GM08714 (cell line): ENCODE data around the gene PTGIS.
"Not testable (repeated sequence)": the region's sequence is repeated elsewhere in the genome, so short reads cannot be mapped to it uniquely, and the experiment has no call there.

Experiments used
- H3K4me3 ChIP-seq: fragments of 200-500 bp; sonication (Bioruptor generic); 2 replicates; pipeline ENCODE4 v1.5.1; 2014; ENCODE audit warnings: mild to moderate bottlenecking, low read length, inconsistent platforms
- ZNF274 ChIP-seq: IDR thresholded peaks from 2 replicates; pipeline ENCODE4 v1.6.1; 2012; ENCODE audit warnings: mild to moderate bottlenecking, low read depth, low read length

Gene PTGIS

DNA sequence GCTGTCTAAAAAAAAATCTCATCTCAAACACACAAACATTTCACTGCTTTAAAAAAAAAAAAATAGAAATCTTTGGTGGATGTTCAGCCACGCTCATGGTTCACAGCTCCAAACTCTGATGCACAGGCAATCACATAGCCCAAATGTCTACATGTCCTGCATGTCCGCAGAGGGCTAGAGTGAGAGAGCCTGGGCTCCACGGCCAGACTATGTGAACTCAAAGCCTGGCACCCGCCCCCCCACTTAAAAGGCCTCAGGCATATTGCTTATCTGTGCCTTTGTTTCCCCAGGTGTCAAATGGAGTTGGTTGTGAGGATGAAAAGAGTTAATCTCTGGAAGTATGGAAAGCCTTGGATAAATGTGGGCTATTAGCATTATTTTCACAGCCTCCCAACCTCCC lies 10.5 kb upstream of the PTGIS start:
- TF ChIP-seq ZNF274: no peak
- H3K4me3 ChIP-seq: no peak overlapping the region

DNA sequence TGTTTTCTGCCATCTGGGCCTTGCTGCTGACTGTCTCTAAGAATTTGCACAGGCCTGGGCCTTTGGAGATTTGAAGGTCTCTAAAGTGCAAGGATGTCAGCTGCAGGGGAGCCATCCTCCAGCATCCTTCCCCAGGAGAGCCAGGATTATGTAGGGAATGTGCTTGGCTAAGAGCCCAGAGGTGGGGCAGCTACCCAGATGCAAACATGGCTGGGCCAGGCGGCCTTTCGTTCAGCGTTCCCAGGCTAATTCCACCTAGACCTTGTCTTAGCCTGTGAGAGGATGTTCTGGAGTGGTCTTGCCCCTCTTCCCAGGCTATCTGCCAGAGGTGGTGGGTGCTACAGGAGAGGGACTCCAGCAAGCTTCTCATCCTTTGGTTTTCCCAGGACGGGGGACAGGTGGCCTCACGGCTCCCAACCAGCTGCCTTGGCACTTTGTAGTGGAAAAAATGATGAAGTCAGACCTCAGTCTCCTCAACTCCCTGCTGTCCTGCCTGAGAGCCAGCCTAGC lies 7.7 kb upstream of the PTGIS start:
- TF ChIP-seq ZNF274: no peak
- no peak overlapping the region for H3K4me3 ChIP-seq

DNA sequence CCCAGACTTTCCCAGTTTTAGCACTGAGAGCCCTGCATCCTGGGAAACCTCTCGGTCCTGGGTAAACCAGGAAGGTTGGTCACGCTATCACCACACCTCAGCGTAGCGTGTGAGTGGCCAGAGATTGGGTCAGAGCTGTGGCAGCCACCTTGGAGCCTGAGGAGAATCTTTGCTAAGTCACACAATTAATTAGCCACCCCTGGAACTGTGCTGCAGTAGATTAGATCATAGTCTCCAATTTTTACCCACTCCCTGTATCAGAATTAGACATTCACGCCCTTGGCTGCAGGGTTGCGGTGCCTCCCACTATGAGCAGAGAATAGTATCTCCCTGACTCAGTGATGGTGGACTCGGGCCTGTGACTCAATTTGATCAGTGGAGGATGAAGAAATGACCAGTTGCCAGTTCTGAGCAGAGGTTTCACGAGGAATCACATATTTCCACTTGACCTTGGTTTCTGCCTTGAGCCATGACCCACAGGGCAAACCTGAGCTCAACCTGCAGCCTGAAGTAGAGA lies 6.0 kb upstream of the PTGIS start:
- TF ChIP-seq ZNF274: no peak
- H3K4me3 ChIP-seq: no peak overlapping the region

DNA sequence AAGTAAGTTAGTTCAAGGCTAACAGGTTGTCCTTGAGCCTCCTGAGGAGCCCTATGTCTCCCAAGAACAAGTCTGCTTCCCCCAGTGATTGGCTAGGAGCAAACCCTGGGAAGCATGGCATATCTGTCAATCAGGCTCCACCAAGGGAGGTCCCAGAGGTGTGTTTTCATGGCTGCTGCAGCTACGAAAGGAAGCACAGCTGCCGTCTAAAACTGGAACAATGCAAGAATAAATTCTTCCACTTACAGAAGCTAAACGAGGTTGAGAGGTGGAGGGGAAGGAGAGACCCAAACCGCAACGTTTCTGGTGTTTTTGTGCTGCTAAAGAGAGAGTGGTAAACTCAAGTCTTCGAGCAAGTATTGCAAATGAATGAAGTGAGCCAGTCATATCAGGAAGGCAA lies 4.9 kb upstream of the PTGIS start:
- H3K4me3 ChIP-seq: no peak overlapping the region
- no peak for TF ChIP-seq ZNF274

DNA sequence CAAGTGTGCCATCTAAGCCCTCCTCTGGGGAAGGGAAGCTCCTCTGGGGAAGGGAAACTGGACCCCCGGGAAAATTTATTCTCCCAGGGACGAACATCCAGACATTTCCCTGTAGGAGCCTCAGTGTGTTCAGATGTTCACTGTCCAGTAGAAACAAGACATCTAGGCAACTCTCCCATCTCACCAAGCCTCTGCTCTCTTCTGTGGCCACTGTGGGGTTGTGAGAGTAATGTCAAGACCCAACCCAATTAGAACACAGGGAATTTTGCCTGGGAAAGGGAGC lies 3.6 kb upstream of the PTGIS start:
- TF ChIP-seq ZNF274: no peak
- H3K4me3 ChIP-seq: no peak overlapping the region

DNA sequence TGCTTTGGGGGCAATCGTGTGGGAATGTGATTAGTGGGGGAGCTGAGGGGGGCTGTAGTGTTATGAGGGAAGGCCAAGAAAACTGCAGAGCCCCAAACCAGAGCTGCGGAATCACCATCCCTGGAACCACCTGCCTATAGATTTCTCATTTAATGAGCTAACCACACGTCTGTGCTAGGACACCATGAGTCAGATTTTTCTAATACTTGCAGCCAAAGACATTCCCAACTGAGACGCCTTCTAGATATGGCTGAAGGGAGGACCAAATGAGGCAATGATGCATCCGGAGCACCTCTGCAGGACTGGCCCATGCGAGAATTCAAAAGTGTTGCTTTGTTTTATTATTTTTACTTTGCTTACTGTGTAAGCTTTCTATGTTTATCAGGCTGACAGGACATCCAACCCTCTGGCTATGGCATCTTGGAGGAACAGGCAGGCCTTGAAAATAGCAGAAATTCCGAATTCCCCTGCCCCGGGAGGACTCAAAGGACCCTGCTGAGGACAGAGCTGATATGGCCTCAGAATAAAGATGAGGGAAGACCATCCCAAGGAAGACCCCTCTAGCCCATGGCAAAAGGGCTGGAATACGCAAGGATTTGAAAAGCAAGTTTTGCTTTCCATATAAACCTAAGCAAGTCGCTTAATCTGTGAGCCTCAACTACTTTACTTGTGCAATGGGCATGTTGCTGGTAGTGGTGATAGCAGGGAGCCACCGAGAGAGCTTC lies 3.1 kb upstream of the PTGIS start:
- no peak overlapping the region for H3K4me3 ChIP-seq
- TF ChIP-seq ZNF274: no peak

DNA sequence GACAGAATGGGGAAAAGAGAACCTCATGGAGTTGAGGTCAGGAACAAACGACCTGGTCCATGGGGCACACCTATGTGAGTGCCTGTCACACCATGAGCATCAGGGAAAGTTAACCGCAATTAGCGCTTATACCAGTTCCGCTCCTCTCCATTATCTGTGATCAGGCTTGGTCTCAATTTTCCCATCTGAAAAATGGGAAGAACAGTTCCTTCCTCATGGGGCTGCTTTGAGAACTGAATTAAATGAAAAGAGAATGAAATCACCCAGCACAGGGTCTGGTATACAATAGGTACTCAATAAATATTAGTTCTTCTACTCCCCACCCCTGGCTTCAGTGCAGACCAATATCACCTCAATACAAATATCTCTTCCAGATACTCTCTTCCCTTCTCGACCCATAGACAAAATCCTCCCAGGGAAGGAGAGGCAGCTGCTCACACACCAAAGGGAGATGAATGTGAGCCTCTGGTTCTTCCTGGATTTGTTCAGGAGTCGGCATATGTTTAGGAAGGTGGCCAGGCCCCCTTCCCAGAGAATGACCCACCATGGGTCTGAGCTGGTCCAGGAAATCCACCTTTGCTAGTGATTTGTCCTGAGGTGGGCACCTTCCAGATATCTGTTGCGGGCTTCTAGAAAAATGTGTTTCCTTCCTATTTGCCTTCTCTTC lies 2.4 kb upstream of the PTGIS start:
- no peak overlapping the region for H3K4me3 ChIP-seq
- TF ChIP-seq ZNF274: no peak

DNA sequence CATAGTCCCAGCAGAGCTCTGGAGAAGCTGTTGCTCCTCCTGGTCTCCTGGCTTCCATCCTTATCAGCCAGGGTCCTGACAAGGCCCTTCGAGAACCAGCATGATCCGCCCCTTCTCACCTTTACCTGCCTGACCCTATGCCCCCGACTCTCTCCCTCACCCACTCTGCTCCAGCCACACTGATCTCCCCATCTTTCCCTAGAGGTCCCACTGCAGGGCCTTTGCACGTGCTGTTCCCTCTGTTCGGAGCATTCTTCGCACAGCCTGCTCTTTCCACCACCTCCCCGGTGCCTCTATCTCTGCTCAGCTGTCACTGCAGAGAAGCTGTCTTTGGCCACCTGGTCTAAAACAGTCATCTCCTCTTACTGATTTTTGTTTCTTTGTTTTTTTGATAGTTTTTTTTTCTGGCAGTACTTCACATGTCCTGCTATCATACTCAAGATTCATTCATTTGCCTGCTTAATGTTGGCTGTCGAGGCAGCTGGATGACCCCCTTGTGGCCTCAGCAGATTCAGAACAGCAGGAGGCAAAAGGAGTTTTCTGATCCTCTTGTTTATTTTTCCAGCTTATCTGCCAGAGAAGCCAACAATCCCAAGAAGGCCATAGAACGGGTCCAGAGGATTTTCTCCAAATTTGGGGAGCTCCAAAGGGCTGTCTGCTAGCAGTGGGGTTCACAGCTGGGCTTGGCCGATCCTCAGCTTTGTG lies 1.6 kb upstream of the PTGIS start:
- H3K4me3 ChIP-seq: no peak overlapping the region
- no peak for TF ChIP-seq ZNF274

DNA sequence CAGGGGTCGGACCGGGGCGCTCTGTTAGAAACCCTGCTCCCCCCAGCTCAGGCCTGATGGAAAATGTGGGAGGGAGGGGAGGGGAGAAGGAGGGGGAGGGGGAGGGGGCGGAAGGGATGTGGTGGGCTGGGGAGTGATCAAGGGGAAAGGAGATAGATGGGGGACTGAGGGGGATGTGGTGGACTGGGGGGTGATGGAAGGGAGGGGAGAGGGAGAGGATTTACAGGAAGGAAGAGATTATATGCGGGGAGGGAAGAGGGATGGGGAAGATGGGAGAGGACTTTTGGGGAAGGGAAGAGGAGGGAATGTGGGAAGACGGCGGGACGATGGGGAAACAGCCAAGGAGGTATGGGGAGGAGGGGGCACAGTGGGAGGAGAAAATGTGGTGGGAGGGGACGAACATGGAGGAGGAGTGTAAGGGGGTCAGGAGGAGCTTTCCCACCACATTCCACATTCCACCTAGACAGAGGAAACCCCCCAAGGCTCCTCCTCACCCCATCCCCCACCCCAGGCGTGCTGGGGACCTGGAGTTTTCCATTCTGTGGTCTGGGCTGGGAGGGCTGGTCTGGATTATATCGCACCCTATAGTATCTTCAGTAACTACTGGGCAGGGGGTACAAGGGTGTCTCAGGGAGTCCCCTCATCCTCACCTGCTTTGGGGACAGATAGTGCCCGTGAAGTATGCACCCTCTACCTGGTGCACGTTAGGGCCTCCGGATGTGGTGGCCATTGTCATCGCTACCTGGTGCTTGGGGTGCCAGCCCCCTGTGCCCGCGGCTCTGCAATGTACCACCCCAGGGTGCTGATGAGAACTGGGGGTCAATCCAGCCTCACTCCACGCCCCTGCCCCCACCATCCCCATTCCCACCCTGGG lies 578 bp upstream of the PTGIS start:
- TF ChIP-seq ZNF274: no peak
- no peak overlapping the region for H3K4me3 ChIP-seq

DNA sequence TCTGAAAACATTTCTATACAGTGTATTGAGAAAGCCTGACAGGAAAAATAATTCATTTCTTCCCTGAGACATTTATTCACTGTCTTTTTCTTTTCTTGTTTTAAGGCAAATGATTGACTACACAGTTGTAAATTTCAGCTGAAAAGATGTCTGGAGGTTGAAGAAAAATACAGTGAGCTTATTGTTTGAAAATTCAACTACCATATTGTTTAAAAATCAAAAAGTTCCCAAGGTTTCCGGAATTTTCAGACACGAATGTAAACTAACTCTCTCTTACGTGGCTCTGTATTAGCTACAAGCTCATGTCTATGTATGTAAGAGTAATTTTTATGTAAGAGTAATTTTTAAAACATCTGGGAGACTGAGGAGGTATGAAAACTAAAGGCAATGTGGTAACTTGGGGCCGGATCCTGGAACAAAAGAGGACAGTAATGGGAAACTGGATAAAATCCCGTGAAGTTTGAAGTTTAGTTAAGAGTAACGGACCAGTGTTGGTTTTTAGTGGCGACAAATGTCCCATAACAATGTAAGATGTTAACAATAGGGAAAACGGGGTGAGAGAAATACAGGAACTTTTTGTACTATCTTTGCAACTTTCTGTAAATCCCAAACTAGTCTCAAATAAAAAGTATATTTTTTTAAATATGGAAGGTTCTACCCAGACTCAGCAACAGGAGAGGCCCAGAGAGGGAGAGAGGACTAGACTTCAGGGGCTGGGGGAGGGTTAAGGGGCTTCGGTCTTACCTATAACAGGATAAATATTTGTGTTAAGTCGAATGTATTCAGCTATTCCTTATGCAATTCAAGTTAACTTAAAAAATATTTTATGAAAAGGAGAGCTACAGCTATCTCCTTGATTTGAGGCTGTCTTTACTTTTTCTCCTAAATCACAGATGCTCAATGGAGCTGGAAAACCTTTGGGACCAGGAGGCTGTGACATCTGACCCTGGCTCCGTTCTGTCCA lies 1.3 kb downstream of the PTGIS start:
- H3K4me3 ChIP-seq: no peak overlapping the region

DNA sequence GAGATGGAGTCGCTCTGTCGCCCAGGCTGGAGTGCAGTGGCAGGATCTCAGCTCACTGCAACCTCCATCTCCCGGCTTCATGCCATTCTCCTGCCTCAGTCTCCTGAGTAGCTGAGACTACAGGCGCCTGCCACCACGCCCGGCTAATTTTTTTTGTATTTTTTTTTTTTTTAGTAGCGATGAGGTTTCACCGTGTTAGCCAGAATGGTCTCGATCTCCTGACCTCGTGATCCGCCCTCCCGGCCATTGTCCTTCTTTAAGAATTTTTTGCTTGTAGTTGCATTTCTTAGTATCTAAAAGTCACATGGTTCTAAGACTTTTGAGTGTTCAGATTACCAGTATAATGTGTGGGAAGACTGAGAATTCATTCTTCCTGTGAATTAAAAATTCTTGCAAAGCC lies 2.9 kb downstream of the PTGIS start:
- H3K4me3 ChIP-seq: not testable (repeated sequence)

More for the DNA sequence above, 1.3 kb downstream of the PTGIS start:
- no peak for TF ChIP-seq ZNF274

DNA sequence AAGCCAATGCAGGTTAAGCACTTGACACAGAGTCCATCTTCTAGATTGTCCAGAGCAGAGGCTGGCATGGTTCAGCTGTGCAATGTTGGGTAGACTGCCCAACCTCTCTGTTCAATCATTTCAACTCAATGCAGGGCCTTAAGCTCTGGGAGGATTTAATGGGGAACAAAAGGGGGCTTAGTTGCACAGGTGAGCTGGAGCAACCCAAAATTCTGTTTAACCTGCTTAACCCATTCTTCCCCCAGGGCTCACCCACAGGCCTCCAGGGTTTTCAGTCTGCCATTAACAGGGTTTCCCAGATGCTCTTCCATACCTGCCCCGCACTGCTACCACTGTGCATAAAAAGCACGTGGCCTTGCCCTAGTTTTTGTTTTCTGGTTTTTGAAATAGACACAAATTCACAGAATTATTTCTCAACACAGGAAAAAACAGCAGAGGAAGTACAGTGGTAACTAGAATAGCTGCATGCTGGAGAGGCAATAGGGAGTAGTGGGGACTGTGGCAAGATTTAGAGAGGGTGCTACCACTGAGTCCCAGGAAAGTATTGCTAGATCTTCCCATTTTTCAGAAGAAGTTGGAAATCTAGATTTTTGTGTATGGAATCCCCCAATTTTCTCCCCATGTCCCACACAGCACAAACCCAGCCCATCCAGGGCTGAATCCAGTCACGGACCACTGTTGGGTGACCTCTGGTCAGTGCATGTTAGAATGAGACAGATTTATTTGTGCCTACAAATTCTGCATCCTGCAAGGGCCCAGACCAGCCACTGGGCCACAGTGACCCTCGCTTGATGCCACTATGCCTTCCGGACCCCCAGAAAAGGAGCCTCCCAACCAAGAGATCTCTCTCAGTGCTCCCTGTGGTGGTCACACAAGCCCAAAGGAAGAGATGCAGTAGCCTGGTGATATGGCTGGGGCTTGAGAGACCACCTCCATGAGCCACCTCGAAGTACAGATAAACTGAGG lies 4.6 kb downstream of the PTGIS start:
- no peak for TF ChIP-seq ZNF274
- no peak overlapping the region for H3K4me3 ChIP-seq
